ENCODE data around the gene FGF18. TPM values are rescaled to one million over a fixed set of nuclear protein-coding genes. Genes with fewer than 3 reads are reported as not detected.

Gene FGF18
- total and polyA plus RNA-seq, 9 of the 15 experiments (the other 6 are each of a cell fraction or from before 2014, with no cell fraction given) = 0.05 to 0.18 (median 0.11) TPM; not detected in 6

DNA sequence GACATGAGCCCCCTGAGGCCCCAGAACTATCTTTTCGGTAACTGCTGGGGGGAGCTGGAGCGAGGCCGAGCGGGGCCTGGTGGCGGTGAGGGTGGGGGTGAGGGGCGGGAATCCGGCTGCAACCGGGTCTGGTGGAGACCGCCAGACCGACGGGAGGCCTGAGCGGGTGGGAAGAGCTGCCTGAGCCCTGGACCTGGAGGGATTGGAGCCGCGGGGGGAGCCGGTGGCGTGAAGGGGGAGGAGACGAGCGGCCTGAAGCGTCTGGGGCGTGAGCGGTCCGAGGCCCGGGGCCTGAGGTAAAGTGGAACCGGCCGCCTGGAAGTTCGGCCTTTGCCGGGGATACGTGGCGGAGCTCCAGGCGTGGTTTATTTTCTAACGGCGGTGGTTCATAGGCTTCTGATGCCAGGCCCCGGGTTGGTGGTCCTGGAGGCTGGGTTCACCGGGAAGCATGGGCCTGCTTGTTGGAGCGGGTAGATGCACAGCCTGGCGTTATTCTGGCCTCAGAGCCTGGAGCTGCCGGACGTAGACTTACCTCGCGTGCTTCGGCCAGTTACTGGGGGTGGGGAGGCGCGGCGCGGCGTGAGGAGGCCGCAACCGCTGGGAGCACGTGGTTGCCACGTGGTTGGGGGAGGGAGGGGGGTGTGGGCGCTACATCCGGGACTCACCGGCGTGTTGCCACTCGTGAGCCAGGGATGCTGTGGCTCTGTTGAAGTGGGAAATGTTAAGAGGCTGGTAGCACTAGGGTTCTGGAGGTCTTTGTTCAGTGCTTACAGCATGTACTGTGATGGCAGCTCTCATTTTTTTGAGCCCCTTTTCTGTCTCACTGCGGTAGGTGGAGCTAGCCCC lies 31.3 kb upstream of the FGF18 start (continued):
- TF ChIP-seq, protein P1, sequence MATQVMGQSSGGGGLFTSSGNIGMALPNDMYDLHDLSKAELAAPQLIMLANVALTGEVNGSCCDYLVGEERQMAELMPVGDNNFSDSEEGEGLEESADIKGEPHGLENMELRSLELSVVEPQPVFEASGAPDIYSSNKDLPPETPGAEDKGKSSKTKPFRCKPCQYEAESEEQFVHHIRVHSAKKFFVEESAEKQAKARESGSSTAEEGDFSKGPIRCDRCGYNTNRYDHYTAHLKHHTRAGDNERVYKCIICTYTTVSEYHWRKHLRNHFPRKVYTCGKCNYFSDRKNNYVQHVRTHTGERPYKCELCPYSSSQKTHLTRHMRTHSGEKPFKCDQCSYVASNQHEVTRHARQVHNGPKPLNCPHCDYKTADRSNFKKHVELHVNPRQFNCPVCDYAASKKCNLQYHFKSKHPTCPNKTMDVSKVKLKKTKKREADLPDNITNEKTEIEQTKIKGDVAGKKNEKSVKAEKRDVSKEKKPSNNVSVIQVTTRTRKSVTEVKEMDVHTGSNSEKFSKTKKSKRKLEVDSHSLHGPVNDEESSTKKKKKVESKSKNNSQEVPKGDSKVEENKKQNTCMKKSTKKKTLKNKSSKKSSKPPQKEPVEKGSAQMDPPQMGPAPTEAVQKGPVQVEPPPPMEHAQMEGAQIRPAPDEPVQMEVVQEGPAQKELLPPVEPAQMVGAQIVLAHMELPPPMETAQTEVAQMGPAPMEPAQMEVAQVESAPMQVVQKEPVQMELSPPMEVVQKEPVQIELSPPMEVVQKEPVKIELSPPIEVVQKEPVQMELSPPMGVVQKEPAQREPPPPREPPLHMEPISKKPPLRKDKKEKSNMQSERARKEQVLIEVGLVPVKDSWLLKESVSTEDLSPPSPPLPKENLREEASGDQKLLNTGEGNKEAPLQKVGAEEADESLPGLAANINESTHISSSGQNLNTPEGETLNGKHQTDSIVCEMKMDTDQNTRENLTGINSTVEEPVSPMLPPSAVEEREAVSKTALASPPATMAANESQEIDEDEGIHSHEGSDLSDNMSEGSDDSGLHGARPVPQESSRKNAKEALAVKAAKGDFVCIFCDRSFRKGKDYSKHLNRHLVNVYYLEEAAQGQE (IDR thresholded peaks at IDR 0.05; ENCODE audit: borderline replicate concordance) = peak; percentile 33
- TF ChIP-seq, protein P1 (CRISPR knock-in tag; IDR thresholded peaks at IDR 0.05; ENCODE audit: low read depth) = no peak
- TF ChIP-seq, protein P2, sequence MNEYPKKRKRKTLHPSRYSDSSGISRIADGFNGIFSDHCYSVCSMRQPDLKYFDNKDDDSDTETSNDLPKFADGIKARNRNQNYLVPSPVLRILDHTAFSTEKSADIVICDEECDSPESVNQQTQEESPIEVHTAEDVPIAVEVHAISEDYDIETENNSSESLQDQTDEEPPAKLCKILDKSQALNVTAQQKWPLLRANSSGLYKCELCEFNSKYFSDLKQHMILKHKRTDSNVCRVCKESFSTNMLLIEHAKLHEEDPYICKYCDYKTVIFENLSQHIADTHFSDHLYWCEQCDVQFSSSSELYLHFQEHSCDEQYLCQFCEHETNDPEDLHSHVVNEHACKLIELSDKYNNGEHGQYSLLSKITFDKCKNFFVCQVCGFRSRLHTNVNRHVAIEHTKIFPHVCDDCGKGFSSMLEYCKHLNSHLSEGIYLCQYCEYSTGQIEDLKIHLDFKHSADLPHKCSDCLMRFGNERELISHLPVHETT (CRISPR knock-in tag; conservative IDR thresholded peaks at IDR 0.05 in 1 of 2, IDR thresholded peaks at IDR 0.05 in 1 of 2) = no peak; a peak in 1 of 4 replicates
- TF ChIP-seq GATAD2A (IDR thresholded peaks at IDR 0.05) (no peak), ZC3H4 (CRISPR knock-in tag; IDR thresholded peaks at IDR 0.05; ENCODE audit: borderline replicate concordance) (no peak), CHD1 (IDR thresholded peaks at IDR 0.05; ENCODE audit: low read length) (peak; percentile 84), TEAD4 (IDR thresholded peaks at IDR 0.05; ENCODE audit: low read length) (no peak; the same call in 1 of the 2 replicates), TEAD4 (CRISPR knock-in tag; IDR thresholded peaks at IDR 0.05; ENCODE audit: borderline replicate concordance) (no peak), ZNF668 (CRISPR knock-in tag; IDR thresholded peaks at IDR 0.05) (no peak), ILK (tag; IDR thresholded peaks at IDR 0.05; ENCODE audit: borderline replicate concordance, low read depth) (no peak), CEBPB (tag; IDR thresholded peaks at IDR 0.05) (no peak), MECOM (CRISPR knock-in tag; IDR thresholded peaks at IDR 0.05) (no peak), MBD2 (IDR thresholded peaks at IDR 0.05; ENCODE audit: borderline replicate concordance, low read depth) (no peak)
- TF ChIP-seq, protein P3, sequence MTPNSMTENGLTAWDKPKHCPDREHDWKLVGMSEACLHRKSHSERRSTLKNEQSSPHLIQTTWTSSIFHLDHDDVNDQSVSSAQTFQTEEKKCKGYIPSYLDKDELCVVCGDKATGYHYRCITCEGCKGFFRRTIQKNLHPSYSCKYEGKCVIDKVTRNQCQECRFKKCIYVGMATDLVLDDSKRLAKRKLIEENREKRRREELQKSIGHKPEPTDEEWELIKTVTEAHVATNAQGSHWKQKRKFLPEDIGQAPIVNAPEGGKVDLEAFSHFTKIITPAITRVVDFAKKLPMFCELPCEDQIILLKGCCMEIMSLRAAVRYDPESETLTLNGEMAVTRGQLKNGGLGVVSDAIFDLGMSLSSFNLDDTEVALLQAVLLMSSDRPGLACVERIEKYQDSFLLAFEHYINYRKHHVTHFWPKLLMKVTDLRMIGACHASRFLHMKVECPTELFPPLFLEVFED (CRISPR knock-in tag; conservative IDR thresholded peaks at IDR 0.05) = no peak; the same call in 1 of the 2 replicates
- TF ChIP-seq, protein P4, sequence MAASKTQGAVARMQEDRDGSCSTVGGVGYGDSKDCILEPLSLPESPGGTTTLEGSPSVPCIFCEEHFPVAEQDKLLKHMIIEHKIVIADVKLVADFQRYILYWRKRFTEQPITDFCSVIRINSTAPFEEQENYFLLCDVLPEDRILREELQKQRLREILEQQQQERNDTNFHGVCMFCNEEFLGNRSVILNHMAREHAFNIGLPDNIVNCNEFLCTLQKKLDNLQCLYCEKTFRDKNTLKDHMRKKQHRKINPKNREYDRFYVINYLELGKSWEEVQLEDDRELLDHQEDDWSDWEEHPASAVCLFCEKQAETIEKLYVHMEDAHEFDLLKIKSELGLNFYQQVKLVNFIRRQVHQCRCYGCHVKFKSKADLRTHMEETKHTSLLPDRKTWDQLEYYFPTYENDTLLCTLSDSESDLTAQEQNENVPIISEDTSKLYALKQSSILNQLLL (CRISPR knock-in tag; IDR thresholded peaks at IDR 0.05; ENCODE audit: borderline replicate concordance) = no peak
